AG10803 (cell line): ENCODE results near the gene KPTN.
"Not testable (repeated sequence)": the region's sequence is repeated elsewhere in the genome, so short reads cannot be mapped to it uniquely, and the experiment has no call there.

Experiments used
- DNase-seq: peaks from one replicate; pipeline ENCODE4 v3.0.0; 2010; ENCODE audit warnings: low read depth
- H3K4me3 ChIP-seq: 2 replicates; pipeline ENCODE4 v1.5.1; 2011; ENCODE audit warnings: mild to moderate bottlenecking, low read length, control low read depth
- TF ChIP-seq, protein P1 (sequence below): conservative IDR thresholded peaks from 2 replicates; pipeline ENCODE4 v1.5.1; 2011; ENCODE audit warnings: mild to moderate bottlenecking, low read length, control low read depth, inconsistent platforms

KPTN gene

DNA sequence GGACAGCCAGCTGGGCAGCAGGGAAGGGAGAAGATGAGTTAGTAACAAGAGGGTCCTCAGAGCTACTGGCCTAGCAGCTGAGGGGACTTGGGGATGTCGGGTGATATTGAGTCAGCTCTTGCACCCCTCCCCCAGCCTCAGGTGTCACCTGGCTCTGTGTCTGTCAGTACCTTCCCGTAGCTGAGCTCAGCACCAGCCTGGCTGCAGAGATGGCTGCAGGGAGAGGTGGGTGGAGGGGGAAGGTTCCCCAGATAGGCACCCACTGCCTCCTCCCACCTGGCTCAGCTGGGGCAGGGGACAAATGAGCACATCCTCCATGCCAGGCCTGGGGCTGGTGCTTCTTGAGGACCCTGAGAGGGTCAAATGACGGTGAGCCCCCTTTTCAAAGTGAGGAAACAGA, 6.8 kb upstream of the KPTN start:
- no peak for DNase-seq
- no peak overlapping the region for H3K4me3 ChIP-seq
- TF ChIP-seq, protein P1, sequence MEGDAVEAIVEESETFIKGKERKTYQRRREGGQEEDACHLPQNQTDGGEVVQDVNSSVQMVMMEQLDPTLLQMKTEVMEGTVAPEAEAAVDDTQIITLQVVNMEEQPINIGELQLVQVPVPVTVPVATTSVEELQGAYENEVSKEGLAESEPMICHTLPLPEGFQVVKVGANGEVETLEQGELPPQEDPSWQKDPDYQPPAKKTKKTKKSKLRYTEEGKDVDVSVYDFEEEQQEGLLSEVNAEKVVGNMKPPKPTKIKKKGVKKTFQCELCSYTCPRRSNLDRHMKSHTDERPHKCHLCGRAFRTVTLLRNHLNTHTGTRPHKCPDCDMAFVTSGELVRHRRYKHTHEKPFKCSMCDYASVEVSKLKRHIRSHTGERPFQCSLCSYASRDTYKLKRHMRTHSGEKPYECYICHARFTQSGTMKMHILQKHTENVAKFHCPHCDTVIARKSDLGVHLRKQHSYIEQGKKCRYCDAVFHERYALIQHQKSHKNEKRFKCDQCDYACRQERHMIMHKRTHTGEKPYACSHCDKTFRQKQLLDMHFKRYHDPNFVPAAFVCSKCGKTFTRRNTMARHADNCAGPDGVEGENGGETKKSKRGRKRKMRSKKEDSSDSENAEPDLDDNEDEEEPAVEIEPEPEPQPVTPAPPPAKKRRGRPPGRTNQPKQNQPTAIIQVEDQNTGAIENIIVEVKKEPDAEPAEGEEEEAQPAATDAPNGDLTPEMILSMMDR: no peak

DNA sequence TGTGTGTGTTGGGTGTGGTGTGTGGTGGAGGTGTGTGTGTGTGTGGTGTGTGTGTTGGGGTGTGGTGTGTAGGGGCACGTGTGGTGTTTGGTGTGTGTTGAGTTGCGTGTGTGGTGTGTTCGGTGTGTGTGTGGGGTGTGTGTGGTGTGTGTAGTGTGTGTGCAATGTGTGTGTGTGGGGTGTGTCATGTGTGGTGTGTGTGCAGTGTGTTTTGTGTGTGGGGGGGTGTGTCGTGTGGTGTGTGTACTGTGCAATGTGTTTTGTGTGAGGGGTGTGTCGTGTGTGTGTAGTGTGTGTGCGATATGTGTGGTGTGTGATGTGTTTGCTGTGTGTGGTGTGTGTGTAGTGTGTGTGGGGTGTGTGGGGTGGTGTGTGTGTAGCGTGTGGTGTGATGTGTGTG, 6.0 kb upstream of the KPTN start:
- TF ChIP-seq, protein P1: no peak
- no peak for DNase-seq
- H3K4me3 ChIP-seq: no peak overlapping the region

DNA sequence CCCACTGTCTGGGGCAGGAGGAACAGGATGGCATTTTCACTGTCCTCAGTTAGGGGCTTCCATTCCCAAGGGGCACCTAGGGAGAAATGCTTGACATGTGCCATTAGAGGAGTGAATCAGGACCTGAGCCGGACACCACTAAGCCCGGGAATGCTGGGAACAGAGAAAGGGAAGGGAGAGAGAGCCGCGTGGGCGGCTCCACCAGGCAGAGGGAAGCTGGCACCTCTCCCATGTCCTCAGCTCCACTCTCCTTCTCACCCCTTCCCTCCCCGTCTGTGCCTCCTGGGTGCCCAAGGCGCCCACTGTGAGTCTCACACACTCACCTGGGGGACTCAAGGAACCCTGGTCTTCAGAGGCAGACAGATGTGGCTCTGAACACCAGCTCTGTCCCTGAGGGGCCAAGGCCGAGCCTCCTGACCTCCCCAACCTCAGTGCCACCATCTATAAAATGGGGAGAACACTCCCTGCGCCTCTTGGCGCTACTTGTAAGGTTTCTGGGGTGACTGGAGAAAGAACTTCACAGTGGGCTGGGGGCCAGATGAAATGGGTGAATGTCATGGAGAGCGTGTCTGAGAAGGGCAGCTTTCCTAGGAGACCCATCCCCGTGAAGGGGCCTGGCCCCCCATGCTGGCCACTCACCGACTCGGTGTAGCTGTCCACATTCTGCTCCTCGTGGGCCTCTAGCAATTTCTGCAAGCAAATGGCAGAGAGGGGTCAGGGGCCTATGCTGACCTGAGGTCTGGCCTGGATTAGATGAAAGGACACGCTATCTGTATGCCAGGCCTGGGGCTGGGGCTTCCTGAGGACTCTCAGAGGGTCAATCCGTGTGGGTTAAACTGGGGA, 5.3 kb upstream of the KPTN start:
- DNase-seq: no peak
- TF ChIP-seq, protein P1: no peak

DNA sequence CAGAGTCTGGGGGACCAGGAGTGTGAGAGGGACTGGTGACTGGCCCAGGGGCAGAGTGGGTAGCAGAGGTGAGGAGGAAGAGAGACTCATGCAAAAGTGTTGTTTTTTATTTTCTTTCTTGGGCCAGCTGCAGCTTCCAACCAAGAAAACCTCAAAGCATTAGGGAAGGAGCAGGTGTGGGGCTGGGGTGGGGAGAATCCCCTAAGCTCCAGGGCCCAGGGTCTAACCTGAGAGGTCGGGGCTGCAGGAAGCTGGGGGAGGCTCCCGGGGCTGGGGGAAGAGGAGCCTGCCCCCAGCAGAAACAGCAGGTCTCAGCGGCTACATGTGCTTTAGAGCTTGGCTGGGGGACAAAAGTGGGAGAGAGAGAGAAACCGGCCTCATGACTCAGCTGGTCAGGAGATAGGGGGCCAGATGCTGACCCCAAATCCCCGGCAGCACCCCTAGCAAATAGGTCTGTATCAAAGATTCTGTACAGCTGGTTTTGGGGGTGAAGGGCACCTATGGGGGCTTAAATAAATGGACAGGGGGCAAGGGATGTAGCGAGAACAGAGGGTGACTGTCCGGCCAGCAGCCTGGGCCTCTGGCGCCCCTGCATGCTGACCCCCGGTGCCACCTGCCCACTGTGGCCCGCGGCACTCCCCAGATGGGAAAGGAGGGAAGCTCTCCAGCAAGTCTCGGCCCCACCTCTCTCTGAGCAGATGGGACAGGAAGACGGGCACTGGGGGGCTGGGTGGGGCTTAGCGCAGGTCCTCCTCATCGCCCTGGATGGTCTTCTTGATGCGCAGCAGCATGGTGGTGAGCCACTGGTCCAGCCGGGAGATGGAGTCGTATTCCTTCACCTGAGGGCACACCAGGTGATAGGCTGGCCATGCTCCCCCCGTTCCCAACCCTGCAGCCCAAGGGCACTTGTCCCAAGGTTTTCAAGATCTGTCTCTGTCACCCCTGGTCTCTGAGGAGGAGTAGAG, 3.8 kb upstream of the KPTN start:
- TF ChIP-seq, protein P1: no peak
- DNase-seq: no peak
- no peak overlapping the region for H3K4me3 ChIP-seq

More for the DNA sequence above, 5.3 kb upstream of the KPTN start:
- no peak overlapping the region for H3K4me3 ChIP-seq

DNA sequence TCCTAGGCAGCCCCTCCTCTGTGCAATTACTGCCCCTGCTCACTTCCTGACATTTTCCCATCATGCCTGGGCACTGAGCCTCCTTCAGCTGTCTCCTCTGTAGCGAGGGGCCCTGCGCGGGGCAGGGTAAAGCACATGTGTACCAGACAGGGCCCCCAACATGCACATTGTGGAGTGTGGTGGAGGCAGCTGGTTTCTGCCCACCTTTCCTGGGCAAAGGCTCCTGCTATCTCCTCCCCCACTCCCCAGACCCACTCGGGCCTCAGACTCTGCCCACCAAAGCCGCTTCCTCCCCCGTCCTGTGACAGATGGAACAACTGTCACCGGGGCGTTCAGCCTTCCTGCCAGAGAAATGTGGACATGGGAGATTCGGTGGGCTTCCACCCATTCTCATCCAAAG, 2.9 kb upstream of the KPTN start:
- no peak for DNase-seq
- H3K4me3 ChIP-seq: no peak overlapping the region
- TF ChIP-seq, protein P1: no peak

DNA sequence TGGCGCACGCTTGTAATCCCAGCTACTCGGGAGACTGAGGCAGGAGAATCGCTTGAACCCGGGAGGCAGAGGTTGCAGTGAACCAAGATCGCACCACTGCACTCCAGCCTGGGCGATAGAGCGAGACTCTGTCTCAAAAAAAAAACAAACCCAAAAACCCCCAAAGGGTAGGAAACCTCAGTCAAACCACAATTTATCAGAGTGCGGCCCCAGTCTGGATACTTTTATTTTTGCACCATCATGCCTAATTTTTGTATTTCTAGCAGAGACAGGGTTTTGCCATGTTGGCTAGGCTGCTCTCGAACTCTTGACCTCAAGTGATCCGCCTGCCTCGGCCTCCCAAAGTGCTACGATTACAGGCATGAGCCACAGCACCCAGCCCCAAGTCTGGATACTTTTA, 2.2 kb upstream of the KPTN start:
- not testable (repeated sequence) for H3K4me3 ChIP-seq, DNase-seq

DNA sequence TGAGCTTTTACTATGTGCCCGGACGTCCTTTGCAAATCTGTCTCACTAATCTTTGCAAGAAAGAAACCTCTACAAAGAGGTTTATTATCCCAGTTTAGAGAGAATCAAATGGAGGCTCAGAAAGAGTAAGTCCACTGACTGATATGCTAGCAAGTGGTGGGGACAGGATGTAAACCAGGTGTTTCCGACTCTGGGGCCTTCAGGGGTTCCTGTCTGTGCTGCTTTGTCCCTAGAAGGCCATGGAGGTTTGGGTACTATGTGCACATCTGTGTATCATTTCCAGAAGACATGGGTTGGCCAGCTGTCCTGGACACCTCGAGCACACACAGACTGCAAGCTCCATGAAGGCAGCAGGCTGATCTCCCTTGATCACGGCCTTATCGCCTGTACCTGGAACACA, 1.2 kb upstream of the KPTN start:
- no peak for DNase-seq
- H3K4me3 ChIP-seq: no peak overlapping the region
- TF ChIP-seq, protein P1: no peak
